ENCODE results near the gene ST3GAL3.

- TF ChIP-seq, protein P1, sequence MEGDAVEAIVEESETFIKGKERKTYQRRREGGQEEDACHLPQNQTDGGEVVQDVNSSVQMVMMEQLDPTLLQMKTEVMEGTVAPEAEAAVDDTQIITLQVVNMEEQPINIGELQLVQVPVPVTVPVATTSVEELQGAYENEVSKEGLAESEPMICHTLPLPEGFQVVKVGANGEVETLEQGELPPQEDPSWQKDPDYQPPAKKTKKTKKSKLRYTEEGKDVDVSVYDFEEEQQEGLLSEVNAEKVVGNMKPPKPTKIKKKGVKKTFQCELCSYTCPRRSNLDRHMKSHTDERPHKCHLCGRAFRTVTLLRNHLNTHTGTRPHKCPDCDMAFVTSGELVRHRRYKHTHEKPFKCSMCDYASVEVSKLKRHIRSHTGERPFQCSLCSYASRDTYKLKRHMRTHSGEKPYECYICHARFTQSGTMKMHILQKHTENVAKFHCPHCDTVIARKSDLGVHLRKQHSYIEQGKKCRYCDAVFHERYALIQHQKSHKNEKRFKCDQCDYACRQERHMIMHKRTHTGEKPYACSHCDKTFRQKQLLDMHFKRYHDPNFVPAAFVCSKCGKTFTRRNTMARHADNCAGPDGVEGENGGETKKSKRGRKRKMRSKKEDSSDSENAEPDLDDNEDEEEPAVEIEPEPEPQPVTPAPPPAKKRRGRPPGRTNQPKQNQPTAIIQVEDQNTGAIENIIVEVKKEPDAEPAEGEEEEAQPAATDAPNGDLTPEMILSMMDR (IDR thresholded peaks at IDR 0.05): no peak
- TF ChIP-seq EP300 (IDR thresholded peaks at IDR 0.05) (no peak), POLR2A (IDR thresholded peaks at IDR 0.05) (no peak), POLR2AphosphoS5 (IDR thresholded peaks at IDR 0.05) (no peak)
Observed at GRCh38 chr1:43705982-43706597, 1.2 kb upstream of the ST3GAL3 start.
